Measurements from ENCODE around the gene HDAC4.

The HDAC4 gene

GRCh38 chr2:239101071-239101470 lies 299.7 kb downstream of the HDAC4 start:
- no peak overlapping the region for H3K27ac ChIP-seq
- no peak for TF ChIP-seq CTCF (IDR thresholded peaks at IDR 0.05)
- TF ChIP-seq ZFX (IDR thresholded peaks at IDR 0.05; ENCODE audit: borderline replicate concordance) = no peak

- TF ChIP-seq CTCF (IDR thresholded peaks at IDR 0.05) (no peak), ZFX (IDR thresholded peaks at IDR 0.05; ENCODE audit: borderline replicate concordance) (no peak)
- H3K27ac ChIP-seq = no peak overlapping the region
These were observed 301.3 kb downstream of the HDAC4 start for GRCh38 chr2:239099474-239099873.

- TF ChIP-seq ZFX (IDR thresholded peaks at IDR 0.05; ENCODE audit: borderline replicate concordance) (no peak), CTCF (IDR thresholded peaks at IDR 0.05) (no peak)
- H3K27ac ChIP-seq = no peak overlapping the region
These were observed 302.4 kb downstream of the HDAC4 start for GRCh38 chr2:239098288-239098970.

GRCh38 chr2:239097428-239097696 lies 303.5 kb downstream of the HDAC4 start:
- TF ChIP-seq ZFX (IDR thresholded peaks at IDR 0.05; ENCODE audit: borderline replicate concordance) (no peak), CTCF (IDR thresholded peaks at IDR 0.05) (no peak)
- H3K27ac ChIP-seq = no peak overlapping the region

GRCh38 chr2:239096676-239097427 lies 304.0 kb downstream of the HDAC4 start:
- no peak for TF ChIP-seq CTCF (IDR thresholded peaks at IDR 0.05)
- no peak for TF ChIP-seq ZFX (IDR thresholded peaks at IDR 0.05; ENCODE audit: borderline replicate concordance)

GRCh38 chr2:239095460-239096081 lies 305.2 kb downstream of the HDAC4 start:
- no peak for TF ChIP-seq CTCF (IDR thresholded peaks at IDR 0.05)
- no peak for TF ChIP-seq ZFX (IDR thresholded peaks at IDR 0.05; ENCODE audit: borderline replicate concordance)
- no peak overlapping the region for H3K27ac ChIP-seq

More at GRCh38 chr2:239096676-239097427, 304.0 kb downstream of the HDAC4 start:
- H3K27ac ChIP-seq = no peak overlapping the region

GRCh38 chr2:239094867-239095266 lies 306.0 kb downstream of the HDAC4 start:
- no peak overlapping the region for H3K27ac ChIP-seq

More at GRCh38 chr2:239094867-239095266, 306.0 kb downstream of the HDAC4 start:
- TF ChIP-seq ZFX (IDR thresholded peaks at IDR 0.05; ENCODE audit: borderline replicate concordance) (no peak), CTCF (IDR thresholded peaks at IDR 0.05) (no peak)

Measured in 22Rv1 (cell line).